ENCODE measurements around the gene SLC38A6. TPM values are rescaled to one million over a fixed set of nuclear protein-coding genes. Genes with fewer than 3 reads are reported as not detected.

Gene SLC38A6
- polyA plus RNA-seq, 1 donor from 2014 or later: 31.9 TPM

- no peak overlapping the region for H3K9ac ChIP-seq (ENCODE audit: low read length)
- H3K36me3 ChIP-seq (ENCODE audit: insufficient read depth, low read length): no peaks in the 10 kb centered on the region
- no peaks in the 10 kb centered on the region for H3K27me3 ChIP-seq (ENCODE audit: insufficient read depth, low read depth, low read length)
- H2AFZ ChIP-seq (ENCODE audit: low read depth, low read length): no peak overlapping the region
- no peaks in the 10 kb centered on the region for H3K79me2 ChIP-seq (replicated peaks; ENCODE audit: insufficient read depth, low read length)
- H3F3A ChIP-seq (ENCODE audit: insufficient read depth, low read length, poor library complexity, severe bottlenecking): no peaks in the 10 kb centered on the region
- no peak overlapping the region for H3K4me3 ChIP-seq (ENCODE audit: low read length)
- TF ChIP-seq RAD21 (conservative IDR thresholded peaks at IDR 0.05) (no peak), EZH2 (IDR thresholded peaks at IDR 0.05; ENCODE audit: borderline replicate concordance, insufficient read depth, low read length, poor library complexity, severe bottlenecking) (no peak), EP300 (conservative IDR thresholded peaks at IDR 0.05; ENCODE audit: poor library complexity, severe bottlenecking) (no peak), TAF1 (IDR thresholded peaks at IDR 0.05; ENCODE audit: low read depth) (no peak), POLR2AphosphoS5 (IDR thresholded peaks at IDR 0.05) (no peak), SMC3 (conservative IDR thresholded peaks at IDR 0.05; ENCODE audit: poor library complexity) (no peak), MXI1 (conservative IDR thresholded peaks at IDR 0.05; ENCODE audit: poor library complexity, severe bottlenecking) (no peak)
- TF ChIP-seq, protein P1, sequence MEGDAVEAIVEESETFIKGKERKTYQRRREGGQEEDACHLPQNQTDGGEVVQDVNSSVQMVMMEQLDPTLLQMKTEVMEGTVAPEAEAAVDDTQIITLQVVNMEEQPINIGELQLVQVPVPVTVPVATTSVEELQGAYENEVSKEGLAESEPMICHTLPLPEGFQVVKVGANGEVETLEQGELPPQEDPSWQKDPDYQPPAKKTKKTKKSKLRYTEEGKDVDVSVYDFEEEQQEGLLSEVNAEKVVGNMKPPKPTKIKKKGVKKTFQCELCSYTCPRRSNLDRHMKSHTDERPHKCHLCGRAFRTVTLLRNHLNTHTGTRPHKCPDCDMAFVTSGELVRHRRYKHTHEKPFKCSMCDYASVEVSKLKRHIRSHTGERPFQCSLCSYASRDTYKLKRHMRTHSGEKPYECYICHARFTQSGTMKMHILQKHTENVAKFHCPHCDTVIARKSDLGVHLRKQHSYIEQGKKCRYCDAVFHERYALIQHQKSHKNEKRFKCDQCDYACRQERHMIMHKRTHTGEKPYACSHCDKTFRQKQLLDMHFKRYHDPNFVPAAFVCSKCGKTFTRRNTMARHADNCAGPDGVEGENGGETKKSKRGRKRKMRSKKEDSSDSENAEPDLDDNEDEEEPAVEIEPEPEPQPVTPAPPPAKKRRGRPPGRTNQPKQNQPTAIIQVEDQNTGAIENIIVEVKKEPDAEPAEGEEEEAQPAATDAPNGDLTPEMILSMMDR (IDR thresholded peaks at IDR 0.05; ENCODE audit: poor library complexity, severe bottlenecking): no peak
- TF ChIP-seq, protein P2, sequence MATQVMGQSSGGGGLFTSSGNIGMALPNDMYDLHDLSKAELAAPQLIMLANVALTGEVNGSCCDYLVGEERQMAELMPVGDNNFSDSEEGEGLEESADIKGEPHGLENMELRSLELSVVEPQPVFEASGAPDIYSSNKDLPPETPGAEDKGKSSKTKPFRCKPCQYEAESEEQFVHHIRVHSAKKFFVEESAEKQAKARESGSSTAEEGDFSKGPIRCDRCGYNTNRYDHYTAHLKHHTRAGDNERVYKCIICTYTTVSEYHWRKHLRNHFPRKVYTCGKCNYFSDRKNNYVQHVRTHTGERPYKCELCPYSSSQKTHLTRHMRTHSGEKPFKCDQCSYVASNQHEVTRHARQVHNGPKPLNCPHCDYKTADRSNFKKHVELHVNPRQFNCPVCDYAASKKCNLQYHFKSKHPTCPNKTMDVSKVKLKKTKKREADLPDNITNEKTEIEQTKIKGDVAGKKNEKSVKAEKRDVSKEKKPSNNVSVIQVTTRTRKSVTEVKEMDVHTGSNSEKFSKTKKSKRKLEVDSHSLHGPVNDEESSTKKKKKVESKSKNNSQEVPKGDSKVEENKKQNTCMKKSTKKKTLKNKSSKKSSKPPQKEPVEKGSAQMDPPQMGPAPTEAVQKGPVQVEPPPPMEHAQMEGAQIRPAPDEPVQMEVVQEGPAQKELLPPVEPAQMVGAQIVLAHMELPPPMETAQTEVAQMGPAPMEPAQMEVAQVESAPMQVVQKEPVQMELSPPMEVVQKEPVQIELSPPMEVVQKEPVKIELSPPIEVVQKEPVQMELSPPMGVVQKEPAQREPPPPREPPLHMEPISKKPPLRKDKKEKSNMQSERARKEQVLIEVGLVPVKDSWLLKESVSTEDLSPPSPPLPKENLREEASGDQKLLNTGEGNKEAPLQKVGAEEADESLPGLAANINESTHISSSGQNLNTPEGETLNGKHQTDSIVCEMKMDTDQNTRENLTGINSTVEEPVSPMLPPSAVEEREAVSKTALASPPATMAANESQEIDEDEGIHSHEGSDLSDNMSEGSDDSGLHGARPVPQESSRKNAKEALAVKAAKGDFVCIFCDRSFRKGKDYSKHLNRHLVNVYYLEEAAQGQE (IDR thresholded peaks at IDR 0.05; ENCODE audit: borderline replicate concordance): no peak
- no peak overlapping the region for H3K4me2 ChIP-seq (ENCODE audit: low read length)
- H4K20me1 ChIP-seq (ENCODE audit: insufficient read depth): no peaks in the 10 kb centered on the region
- H3K27ac ChIP-seq (ENCODE audit: low read length): no peak overlapping the region
- no peaks in the 10 kb centered on the region for H3K9me3 ChIP-seq (ENCODE audit: low read length)
- no peaks in the 10 kb centered on the region for H3K9me2 ChIP-seq (ENCODE audit: insufficient read depth, low read length)
These were observed 82.4 kb downstream of the SLC38A6 start for GRCh38 chr14:61063461-61063860.

DNA sequence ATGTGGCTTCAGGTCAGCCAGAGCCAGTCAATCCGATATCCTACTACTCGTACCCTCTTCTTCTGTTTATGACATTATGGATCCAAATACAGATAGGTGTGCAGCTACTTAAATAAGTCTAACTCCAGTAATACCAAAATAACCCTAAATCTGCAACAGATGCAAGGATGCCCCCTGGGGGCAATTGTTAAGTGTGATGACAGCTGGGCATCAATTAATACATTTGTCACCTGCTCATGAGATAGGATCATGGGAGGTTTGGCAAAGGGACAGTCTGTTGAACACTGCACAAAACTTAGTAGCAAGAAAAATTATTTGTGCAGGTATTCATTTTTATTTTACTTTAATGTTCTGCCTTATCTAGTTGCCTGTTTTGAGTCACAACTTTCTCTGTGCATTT lies 83.2 kb downstream of the SLC38A6 start:
- no peak overlapping the region for H3K4me2 ChIP-seq (ENCODE audit: low read length)
- H4K20me1 ChIP-seq (ENCODE audit: insufficient read depth): no peaks in the 10 kb centered on the region
- no peak overlapping the region for H2AFZ ChIP-seq (ENCODE audit: low read depth, low read length)
- no peak overlapping the region for H3K9ac ChIP-seq (ENCODE audit: low read length)
- H3K9me3 ChIP-seq (ENCODE audit: low read length): no peaks in the 10 kb centered on the region
- H3K9me2 ChIP-seq (ENCODE audit: insufficient read depth, low read length): no peaks in the 10 kb centered on the region
- no peak overlapping the region for H3K4me3 ChIP-seq (ENCODE audit: low read length)
- H3F3A ChIP-seq (ENCODE audit: insufficient read depth, low read length, poor library complexity, severe bottlenecking): no peaks in the 10 kb centered on the region
- H3K36me3 ChIP-seq (ENCODE audit: insufficient read depth, low read length): no peaks in the 10 kb centered on the region
- H3K27me3 ChIP-seq (ENCODE audit: insufficient read depth, low read depth, low read length): no peaks in the 10 kb centered on the region
- TF ChIP-seq SMC3 (conservative IDR thresholded peaks at IDR 0.05; ENCODE audit: poor library complexity) (no peak), TAF1 (IDR thresholded peaks at IDR 0.05; ENCODE audit: low read depth) (no peak), MXI1 (conservative IDR thresholded peaks at IDR 0.05; ENCODE audit: poor library complexity, severe bottlenecking) (no peak), RAD21 (conservative IDR thresholded peaks at IDR 0.05) (no peak), POLR2AphosphoS5 (IDR thresholded peaks at IDR 0.05) (no peak), EP300 (conservative IDR thresholded peaks at IDR 0.05; ENCODE audit: poor library complexity, severe bottlenecking) (no peak), EZH2 (IDR thresholded peaks at IDR 0.05; ENCODE audit: borderline replicate concordance, insufficient read depth, low read length, poor library complexity, severe bottlenecking) (no peak)
- TF ChIP-seq, protein P1 (IDR thresholded peaks at IDR 0.05; ENCODE audit: poor library complexity, severe bottlenecking): no peak
- TF ChIP-seq, protein P2 (IDR thresholded peaks at IDR 0.05; ENCODE audit: borderline replicate concordance): no peak
- H3K27ac ChIP-seq (ENCODE audit: low read length): no peak overlapping the region
- no peaks in the 10 kb centered on the region for H3K79me2 ChIP-seq (replicated peaks; ENCODE audit: insufficient read depth, low read length)

Measured in neural cell (in vitro differentiated cells).